ELF-1 (cell line): ENCODE measurements around the gene TTYH3.
"Not testable (repeated sequence)": the region's sequence is repeated elsewhere in the genome, so short reads cannot be mapped to it uniquely, and the experiment has no call there.

Experiments used
- DNase-seq: peaks from one replicate; pipeline ENCODE4 v3.0.0-alpha.2; 2016; ENCODE audit warnings: low read depth, low spot score

Gene TTYH3

DNA sequence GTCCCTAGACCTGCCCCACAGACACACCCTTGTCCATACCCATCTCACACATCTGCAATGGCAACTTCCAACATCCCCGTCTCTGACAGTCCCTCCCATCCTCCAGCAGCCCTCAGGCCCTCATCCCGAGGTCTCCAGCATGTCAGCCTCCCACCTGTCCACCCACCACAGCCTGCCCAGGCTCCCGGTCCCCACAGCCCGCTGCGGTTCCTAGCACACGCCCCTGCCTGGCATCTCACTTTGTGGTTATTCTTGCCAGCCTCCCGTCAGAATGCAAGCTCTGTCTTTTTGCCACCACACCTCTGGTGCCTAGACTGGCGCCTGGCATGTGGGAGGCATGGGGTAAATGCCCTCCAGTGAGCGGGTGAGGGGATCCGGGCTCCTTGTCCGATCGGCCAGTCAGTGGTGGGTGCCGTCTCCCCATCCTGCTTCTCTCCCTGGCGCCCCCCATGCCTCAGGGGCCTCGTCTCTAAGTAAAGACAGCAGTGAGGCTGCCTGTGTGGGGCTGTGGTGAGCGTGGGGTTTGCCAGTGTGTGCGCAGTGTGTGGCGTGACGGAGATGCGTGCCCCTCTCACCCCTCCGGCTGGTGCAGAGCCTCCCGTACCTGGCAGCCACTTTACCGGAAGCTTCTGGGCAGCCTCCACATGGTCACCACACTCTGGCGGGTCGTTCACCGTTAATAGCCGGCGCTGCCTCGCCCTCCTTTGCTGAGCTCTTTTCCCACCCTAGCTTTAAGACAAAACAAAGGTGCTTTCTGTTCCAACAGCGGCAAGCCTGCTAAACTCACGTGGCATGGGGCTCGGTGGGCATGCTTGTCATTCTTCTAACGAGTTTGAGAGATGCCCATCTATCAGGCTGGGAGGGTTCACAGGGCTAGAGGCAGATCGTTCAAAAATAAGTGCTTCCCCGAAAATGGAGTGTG, 28.5 kb upstream of the TTYH3 start:
- no peak for DNase-seq

DNA sequence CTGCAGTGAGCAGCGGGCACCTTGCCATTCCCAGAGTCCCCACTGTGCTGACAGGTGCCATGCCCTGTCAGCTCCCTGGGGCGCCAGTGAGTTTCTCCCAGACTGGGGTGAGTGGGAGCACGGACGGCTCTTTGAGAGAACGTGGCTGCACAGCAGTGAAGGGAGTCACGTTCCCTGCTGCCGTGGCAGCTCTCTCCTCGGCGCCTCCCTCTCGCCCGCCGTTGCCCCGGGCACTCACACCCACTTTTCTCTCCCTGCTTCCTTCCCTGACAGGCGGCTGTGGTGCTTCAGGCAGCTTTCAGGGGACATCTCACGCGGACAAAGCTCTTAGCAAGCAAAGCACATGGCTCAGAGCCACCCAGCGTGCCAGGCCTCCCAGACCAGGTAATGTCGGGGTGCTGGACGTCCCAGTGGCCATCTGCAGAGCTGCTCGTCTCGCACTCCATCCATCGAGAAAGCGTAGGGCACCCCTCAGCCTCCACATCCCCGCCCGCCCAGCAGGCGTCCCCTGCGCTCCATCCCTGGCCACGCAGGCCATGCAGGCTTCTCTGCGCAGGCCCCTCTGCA, 27.1 kb upstream of the TTYH3 start:
- DNase-seq = no peak

DNA sequence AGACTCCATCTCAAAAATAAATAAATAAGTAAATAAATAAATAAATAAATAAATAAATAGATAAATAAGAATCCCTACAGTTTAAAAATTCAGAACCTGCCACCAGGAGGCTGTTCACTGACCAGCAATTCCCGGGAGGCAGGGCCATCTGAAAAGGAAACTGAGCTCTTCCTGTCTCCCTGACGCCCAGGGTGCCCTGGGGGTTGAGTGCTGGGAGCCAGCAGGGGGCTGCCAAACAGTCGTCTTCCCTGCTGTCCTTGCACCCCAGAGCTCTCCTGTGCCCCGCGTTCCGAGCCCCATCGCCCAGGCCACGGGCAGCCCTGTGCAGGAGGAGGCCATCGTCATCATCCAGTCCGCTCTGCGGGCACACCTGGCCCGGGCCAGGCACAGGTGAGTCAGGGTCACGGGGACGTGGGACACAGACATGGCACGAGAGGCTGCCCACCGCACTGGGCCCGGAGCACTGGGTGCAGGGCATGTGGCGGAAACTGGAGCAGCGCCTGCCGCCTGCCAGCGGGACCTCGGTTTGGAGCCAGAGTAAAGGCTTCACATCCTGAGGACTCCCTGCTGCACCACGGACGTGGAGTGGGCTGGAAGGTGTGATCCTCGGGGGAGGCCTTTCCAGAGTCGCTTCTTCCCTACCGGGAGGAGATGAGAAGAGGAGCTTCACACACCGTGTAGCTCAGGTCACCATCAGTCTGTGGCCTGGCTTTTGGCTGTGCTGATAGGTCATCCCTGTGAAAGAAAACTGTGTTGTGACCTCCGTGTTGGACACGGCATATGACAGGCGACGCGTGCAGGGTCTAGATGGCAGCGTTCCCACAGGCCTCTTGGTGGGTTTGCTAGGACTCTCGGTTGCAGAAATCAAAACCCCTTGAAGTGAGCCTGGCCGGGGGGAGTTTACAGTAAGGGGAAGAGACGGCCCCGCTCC, 25.9 kb upstream of the TTYH3 start:
- no peak for DNase-seq

DNA sequence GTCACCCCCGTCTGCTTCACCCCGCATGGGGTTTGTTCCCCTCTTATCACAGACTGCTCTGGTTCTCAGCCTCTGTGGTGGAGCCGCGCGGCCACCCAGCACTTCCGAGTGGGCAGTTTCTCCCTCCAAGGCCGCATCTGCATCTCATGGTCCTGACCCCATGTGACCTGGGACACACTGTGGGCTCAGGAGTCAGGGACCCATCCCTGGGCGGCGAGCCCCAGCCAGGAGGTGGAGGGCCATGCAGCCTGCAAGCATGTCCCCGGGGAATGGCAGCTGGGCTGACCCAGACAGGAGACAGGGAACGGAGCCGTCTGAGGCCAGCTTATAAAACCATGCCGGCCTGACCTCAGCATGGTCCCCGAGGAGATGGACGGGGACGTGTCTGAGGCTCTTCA, 25.2 kb upstream of the TTYH3 start:
- DNase-seq = no peak

DNA sequence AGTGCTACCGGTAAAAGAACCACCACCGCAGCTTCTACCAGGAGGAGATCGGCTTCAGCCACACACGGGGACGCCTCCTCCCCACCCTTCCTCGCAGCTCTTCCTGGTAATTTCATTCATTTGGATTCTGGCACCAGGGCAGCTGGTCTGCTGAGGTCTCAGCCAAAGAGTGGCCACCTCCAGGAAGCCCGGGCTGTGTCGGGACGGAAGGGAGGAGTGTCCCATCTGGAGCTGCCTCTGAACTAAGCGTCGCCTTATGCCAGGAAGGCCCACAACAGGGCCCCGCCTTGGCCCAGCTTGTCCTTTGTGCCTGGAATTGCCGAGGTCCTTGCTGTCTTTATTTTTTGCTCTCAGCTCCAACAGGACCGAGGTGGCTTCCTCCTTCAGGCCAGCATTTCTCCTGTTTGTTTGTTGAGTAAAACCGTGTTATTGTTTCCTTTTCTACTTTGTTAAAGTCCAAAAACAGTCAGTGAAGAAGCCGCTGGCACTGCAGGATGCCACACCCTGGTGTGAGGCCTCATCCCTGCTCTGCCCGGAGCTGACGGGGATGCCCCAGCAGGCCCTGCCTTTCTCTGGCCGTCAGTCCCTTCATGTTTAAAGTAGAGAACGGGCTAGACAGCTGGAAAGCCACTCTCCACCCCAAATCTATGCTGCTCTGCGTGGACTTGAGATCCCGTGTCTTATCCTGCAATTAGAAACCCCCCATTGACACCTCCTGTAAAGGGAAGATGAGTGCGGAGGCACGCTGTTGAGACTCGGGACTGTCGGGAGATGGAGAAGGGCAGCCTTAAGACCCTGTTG, 24.5 kb upstream of the TTYH3 start:
- no peak for DNase-seq

DNA sequence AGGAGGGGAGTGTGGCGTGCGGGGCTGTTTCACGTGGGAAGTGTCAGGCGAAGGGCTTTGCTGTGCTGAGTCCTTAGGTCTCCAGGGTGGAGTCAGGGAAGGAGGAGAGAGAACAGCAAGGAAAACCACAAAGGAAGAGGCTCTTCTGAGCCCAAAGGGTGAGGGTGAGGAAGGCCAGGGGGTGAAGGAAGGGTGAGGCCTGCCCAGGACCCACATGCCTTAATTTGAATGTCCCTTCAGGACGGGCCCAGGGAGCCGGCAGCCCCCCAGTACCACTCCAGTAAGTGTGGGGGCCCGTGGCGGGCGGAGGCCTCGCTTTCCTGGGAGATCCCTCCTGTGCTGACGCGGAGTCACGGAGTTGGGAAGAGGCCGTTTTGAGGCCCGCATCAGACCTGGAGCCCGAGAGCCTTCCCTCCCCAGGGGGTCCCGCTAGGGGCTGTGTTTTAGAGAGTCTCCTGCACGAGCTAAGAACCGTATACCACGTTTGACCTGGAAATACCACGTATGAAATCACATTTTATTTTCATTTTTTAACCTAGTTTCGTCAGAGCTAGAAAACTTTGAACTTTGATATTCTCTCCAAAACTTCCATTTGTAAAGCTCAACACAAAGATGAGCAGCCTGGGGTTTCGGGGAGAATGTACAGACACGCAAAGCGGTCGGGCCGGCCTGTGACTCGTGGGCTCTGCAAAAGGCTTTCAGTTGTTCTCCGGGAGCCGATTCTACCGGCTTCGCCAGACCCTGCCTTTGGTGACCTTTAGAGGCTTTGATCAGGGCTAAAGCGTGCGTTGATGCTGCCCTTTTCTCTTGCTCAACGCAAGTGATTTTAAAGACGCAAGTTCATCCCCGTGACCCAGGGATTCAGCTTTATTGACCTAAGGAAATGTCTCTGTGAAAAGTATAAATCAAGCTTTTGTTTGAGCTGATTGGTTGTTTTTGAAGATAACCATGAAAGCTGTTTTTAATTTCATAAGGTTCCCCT, 23.6 kb upstream of the TTYH3 start:
- DNase-seq = no peak

DNA sequence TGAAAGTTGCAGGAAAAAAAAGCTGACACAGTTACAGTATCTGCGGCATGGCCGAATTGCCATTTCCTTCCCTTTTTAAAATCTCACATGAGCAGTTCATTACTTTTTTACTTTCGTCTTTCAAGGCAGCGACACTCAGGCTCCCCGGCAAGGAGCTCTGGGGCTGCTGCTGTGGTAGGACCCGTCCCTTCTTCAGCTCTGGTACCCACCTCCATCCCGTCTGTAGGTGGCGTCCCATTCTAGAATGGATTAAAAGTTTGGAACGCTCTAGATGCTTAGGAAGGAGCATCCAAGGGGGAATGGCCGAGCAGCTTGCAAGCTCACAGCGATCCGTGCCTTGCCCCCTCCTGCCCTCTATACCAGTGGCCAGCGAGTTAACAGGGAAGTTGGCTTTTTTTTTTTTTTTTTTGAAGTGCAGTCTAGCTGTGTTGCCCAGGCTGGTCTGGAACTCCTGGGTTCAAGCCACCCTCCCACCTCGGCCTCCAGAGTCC, 22.8 kb upstream of the TTYH3 start:
- DNase-seq = peak; percentile 74

DNA sequence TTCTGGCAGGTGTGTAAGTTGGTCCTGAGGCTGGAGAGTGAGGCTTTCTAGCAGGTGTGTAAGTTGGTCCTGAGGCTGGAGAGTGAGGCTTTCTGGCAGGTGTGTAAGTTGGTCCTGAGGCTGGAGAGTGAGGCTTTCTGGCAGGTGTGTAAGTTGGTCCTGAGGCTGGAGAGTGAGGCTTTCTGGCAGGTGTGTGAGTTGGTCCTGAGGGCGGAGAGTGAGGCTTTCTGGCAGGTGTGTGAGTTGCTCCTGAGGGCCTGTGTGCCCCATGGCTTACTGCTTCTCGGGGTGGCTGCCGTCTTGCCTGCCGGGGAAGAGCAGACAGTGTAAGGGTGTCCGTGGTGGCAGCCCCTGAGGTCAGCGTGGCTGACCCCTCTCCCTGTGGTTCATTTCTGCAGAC, 22.1 kb upstream of the TTYH3 start:
- not testable (repeated sequence) for DNase-seq

DNA sequence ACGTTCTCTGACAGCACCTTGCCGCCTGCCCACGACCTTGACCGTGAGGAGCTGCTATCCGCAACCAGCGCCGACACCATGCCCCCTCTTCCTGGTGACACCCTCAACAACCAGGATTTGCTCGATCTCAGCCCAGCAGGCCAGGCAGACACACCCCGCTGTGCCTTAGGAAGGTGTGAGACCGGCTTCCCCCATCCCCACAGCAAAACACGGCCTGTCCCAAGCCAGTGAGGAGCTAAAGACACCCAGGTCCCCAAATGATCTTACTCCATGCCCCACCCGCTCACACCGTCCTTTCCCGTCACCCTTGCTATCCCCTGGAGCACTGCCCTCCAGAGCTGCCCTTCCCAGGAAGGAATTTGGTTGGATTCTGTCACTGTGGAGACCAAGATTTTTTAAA, 21.3 kb upstream of the TTYH3 start:
- no peak for DNase-seq

DNA sequence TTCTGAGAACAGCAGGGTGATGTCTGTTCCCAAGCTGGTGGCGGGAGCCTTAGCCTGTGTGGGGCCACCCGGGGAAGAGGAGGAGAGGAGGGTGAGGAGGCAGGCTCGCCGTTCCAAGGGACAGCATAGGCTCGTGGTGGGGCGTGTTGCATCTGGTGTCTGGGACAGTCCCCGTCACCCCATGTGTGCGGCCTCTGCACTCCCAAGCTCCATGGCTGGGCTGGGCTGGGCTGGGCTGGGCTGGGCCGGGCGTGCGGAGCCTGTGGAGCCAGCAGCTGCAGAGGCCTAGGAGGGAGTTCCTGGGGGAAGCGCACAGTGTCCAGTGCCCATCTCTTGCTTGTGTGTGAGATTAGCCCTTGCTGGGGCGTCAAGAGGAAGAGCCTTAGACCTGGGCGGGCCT, 20.9 kb upstream of the TTYH3 start:
- DNase-seq = peak; percentile 30

DNA sequence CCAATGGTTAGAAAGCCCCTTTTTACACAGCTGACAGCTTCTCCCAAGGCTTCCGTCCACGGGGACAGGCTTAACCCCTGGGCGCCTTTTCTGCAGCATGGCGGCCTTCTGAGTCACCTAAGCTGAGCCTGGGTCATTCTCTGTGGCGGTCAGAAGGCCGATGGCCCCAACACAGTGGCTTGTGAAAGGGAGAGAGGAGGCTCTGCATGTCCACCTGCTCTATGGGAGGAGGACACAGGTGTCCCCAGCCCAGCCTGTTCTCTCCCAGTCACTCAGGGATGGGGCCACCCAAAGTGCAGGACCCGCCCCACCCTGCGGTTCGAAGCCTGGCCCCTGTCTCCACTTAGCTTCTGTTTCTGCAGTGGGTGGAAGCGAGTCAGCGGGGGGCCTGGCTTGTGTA, 20.4 kb upstream of the TTYH3 start:
- peak; percentile 23 for DNase-seq

DNA sequence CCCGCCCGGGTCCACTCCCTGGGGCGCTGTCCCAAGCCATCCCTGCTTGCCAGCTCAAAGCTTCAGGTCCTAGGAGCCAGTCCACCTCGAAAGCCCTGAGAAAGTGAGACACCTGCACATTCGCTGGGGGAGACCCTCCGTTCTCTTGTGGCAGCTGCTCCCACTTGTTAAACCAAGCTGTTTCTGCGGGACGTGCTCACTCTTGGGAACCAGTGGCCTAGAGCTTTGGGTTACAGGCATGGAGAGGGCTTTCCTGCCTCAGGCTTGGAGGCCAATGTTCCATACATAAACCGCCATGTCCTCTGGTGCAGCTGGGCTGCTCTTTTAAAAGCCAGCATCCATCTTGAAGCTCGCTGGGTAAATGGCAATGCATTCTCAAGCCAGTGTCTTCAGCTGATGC, 19.9 kb upstream of the TTYH3 start:
- DNase-seq = no peak

DNA sequence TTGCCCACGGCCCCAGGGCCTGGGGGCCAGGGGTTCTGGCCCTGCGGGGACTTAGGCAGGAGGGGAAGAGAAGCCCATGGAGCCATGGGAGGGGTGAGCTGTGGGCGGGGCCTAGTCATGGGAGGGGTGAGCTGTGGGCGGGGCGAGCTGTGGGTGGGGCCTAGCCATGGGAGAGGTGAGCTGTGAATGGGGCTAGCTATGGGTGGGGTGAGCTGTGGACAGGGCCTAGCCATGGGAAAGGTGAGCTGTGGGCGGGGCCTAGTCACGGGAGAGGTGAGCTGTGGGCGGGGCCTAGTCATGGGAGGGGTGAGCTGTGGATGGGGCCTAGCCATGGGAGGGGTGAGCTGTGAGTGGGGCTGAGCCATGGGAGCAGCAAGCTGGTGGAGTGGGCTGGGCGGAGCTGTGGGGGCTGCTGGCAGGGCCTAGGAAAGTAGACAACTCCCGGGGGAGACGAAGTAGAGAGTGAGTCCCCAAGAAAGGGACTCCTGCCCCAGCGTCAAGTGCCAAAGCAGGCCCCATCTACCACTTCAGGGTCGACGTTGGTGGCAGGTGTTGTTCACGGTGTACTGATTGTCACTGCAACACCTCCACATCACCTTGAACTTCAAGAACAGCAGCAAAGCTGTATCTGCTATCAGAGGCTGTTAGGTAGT, 19.2 kb upstream of the TTYH3 start:
- peak; percentile 57 for DNase-seq

DNA sequence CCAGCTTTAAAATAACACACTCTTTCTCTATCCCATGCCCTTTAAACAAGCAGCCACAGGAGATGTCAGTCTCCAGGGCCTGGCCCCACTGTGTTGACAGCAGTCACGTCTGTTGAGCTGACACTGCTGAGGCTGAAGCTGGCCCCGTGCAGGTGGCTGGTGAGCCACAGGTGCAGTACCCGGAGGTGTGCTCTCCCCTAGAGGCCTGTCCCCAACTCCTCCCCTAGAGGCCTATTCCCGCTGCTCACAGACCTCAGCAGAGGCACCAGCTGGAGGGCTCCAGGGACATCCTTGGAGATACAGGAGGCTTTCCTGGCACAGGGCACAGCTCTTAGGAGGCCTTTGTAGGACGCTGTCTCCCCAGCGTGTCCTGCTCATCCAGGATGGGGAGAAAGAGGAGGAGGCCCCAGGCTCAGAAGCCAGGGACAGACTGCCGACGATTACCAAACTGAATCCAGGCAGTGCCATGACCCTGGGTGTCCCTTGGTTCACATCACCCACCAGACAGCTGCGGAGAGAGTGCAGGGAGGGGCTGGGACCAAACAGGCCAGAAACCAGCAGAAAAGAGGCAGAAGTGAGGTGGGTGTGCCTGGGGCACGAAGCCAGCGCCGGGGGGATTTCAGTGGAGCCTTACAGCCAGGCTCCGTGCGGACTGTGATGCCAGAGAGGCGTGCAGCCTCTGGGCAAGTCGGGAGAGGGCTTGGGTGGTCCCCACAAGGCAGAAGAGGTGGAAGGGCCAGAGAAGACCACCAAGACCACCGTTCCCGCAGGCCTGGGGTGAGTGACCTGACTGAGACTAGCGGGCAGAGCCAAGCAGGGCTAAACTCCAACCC, 18.5 kb upstream of the TTYH3 start:
- no peak for DNase-seq

DNA sequence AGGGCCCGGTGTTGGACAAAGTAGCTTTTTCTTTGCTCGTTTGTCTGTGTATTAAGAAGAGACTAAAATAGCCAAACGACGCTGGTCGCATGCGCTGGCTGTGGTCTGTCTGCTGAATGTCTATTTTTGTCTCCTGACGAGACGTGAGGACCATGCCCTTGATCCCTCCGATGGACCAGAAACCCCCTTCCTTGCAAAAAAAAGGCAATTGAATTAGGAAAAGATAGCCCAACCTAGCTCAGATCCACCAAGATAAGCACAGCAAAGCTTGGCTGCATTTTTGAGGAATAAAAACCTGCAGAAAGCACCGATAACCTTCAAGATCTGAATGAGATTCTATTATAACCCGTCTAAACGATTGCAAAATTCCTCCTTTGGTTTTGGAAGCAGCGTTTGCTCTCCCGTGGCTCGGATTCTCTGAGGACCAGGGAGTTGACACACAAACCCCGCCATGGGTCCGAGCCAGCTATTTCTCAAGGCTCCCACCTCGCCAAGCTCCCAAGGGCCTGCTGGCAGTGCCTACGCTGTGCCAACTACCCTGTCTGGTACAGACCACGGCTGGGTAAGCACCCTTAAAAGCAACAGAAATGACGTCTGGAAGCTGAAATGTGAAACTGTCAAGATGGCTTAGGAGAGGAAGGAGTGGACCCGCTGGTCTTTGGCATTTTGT, 17.7 kb upstream of the TTYH3 start:
- no peak for DNase-seq

DNA sequence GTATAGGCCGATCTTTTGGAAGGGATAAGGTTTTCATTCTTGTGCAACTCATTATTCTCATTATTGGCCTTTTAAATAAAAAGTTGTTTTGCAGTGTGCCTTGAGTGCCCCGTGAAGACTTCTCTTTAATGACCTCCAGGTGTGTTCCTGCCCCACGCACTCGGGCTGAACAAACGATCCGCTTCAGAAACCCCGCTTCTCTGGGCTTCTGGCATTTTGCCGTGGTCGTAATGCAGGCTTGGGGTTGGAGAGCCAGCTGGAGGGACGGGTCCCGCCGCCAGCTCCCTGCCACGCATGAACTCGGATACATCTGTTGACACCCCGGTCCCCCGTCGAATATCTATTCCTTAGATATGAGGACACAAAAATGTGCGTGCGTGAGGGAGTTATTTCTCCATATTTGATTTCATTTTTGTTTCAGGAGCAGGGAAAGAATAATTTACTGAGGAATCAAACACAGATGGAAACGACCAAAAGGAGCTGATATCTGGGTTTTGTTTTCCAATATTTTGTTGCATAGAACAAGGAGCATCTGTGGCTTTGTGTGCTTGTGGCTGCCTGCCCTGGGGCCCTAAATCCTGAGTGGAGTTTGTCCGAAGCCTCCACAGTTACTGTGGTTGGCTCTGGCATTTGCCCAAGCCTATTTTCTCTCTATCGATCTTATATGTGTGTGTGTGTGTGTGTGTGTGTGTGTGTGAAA, 17.0 kb upstream of the TTYH3 start:
- no peak for DNase-seq
